Body of pancreas (tissue), 4 donors: Measurements from ENCODE around the gene PDLIM1. TPM values are rescaled to one million over a fixed set of nuclear protein-coding genes. Genes with fewer than 3 reads are reported as not detected.

Experiments used
- ATAC-seq: fragments of 150-250 bp; one replicate; pipeline ENCODE4 v1.9.1; 2016
- DNase-seq, 4 donors: peaks; one replicate each; pipeline ENCODE4 v3.0.0-alpha.2; 2019
- H3K27ac ChIP-seq, 4 donors: fragments of 200-600 bp; sonication (generic); 1 replicate in 3 of 4; 2 replicates in 1 of 4; pipeline versions ENCODE4 v1.5.1 to v1.6.1; 2016 to 2019; ENCODE audit warnings: mild to moderate bottlenecking in 1 of 4, mixed read lengths in 1 of 4, moderate library complexity in 1 of 4
- H3K27me3 ChIP-seq, 2 donors: fragments of 200-600 bp; sonication (generic); one replicate each; pipeline ENCODE4 v1.6.0; 2016; ENCODE audit warnings: mild to moderate bottlenecking in 1 of 2
- H3K36me3 ChIP-seq, 2 donors: fragments of 200-600 bp; sonication (generic); replicated peaks in 1 of 2; 2 replicates each; pipeline ENCODE4 v1.5.1; 2016; ENCODE audit warnings: low read depth in 2 of 2; ENCODE audit not compliant: insufficient read depth in 1 of 2
- H3K4me1 ChIP-seq: fragments of 200-600 bp; sonication (generic); one replicate; pipeline ENCODE4 v1.6.0; 2016
- H3K4me3 ChIP-seq, 2 donors: fragments of 200-600 bp; sonication (generic); 1 replicate in 1 of 2; 2 replicates in 1 of 2; pipeline ENCODE4 v1.5.1; 2016 to 2019
- H3K9me3 ChIP-seq, 3 donors: fragments of 200-600 bp; sonication (generic); 1 replicate in 2 of 3; 2 replicates in 1 of 3; pipeline ENCODE4 v1.5.1; 2016
- POLR2A ChIP-seq, 3 donors: fragments of 450-650 bp; IDR thresholded peaks; one replicate each; pipeline ENCODE4 v1.6.1; 2016; ENCODE audit warnings: antibody characterized with exemption in 3 of 3, mild to moderate bottlenecking in 2 of 3
- WGBS, 2 donors: methylation state at CpG; one replicate each; pipeline ENCODE4 v1.1.5; 2017; 5-methylcytosine and 5-hydroxymethylcytosine counted together
- intact Hi-C: fragments of 100-400 bp; cut with DNase I; formaldehyde crosslinking; loops from one replicate; pipeline ENCODE4 v1.15.1; 2023
- total RNA-seq, 2 donors: library from RNA; depleted of rRNA; stranded (reverse); fragments of >200 nt; gene quantifications; one replicate each; pipeline ENCODE4 v1.1.0, GENCODE V29; 2016
- TF ChIP-seq, protein P1 (sequence below), 7 experiments: fragments of 450-650 bp in 4 of 7; fragments of 200-600 bp in 3 of 7; sonication (generic) in 3 of 7; IDR thresholded peaks; one replicate each; pipeline ENCODE4 v1.5.1; 2016 to 2019; ENCODE audit warnings: antibody characterized with exemption in 7 of 7

PDLIM1 gene
- total RNA-seq, 2 donors from 2014 or later = 41.5 to 66.2 TPM

- TF ChIP-seq, protein P1, sequence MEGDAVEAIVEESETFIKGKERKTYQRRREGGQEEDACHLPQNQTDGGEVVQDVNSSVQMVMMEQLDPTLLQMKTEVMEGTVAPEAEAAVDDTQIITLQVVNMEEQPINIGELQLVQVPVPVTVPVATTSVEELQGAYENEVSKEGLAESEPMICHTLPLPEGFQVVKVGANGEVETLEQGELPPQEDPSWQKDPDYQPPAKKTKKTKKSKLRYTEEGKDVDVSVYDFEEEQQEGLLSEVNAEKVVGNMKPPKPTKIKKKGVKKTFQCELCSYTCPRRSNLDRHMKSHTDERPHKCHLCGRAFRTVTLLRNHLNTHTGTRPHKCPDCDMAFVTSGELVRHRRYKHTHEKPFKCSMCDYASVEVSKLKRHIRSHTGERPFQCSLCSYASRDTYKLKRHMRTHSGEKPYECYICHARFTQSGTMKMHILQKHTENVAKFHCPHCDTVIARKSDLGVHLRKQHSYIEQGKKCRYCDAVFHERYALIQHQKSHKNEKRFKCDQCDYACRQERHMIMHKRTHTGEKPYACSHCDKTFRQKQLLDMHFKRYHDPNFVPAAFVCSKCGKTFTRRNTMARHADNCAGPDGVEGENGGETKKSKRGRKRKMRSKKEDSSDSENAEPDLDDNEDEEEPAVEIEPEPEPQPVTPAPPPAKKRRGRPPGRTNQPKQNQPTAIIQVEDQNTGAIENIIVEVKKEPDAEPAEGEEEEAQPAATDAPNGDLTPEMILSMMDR (IDR thresholded peaks at IDR 0.05) = no peak
- TF ChIP-seq POLR2A (IDR thresholded peaks at IDR 0.05) = no peak
- Histone ChIP-seq H3K27ac (no peak overlapping the region), H3K4me1 (peaks cover 33% of the 10 kb centered on the region), H3K36me3 (no peaks in the 10 kb centered on the region), H3K27me3 (no peaks in the 10 kb centered on the region), H3K9me3 (no peaks in the 10 kb centered on the region), H3K4me3 (no peak overlapping the region)
- WGBS, 2 donors = 59 to 71% methylated on average over 3 of the region's 3 CpGs
- intact Hi-C loops = no loop called here
- ATAC-seq (no peak), DNase-seq (no peak)
Observed at GRCh38 chr10:95287281-95287680, 3.5 kb downstream of the PDLIM1 start.

DNA sequence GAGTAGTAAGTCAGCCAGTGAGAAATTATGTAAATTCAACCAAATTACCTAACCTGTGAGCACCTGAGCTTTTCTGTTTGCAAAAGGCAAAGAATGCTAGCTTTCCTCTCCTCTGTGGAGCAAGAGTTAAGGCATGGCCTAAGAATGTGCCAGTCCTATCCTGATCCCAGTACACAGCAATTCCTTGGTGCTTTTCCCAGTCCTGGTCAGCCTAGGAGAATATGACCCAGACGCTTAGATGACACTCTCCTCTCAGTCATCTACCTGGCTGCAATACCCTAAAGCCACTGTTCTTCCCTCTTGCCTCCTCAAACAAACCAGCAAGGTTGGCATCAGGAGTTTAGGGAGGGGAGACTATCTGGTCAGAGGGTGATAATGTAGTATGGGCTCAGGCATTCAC lies 4.1 kb downstream of the PDLIM1 start:
- no peaks in the 10 kb centered on the region for H3K9me3 ChIP-seq
- no peaks in the 10 kb centered on the region for H3K36me3 ChIP-seq
- no peaks in the 10 kb centered on the region for H3K27me3 ChIP-seq
- peaks cover 33% of the 10 kb centered on the region for H3K4me1 ChIP-seq
- intact Hi-C loops = no loop called here
- TF ChIP-seq, protein P1 (IDR thresholded peaks at IDR 0.05) = no peak
- TF ChIP-seq POLR2A (IDR thresholded peaks at IDR 0.05) = no peak
- H3K4me3 ChIP-seq = no peak overlapping the region
- no peak for ATAC-seq
- H3K27ac ChIP-seq = no peak overlapping the region
- 67 to 93% methylated on average over 1 of the region's 1 CpG for WGBS, 2 donors
- DNase-seq = no peak

- TF ChIP-seq, protein P1 (IDR thresholded peaks at IDR 0.05) = no peak
- TF ChIP-seq POLR2A (IDR thresholded peaks at IDR 0.05) = no peak
- no peaks in the 10 kb centered on the region for H3K36me3 ChIP-seq
- peaks cover 33% of the 10 kb centered on the region for H3K4me1 ChIP-seq
- no peak for ATAC-seq
- no peaks in the 10 kb centered on the region for H3K27me3 ChIP-seq
- no peak overlapping the region for H3K4me3 ChIP-seq
- WGBS, 2 donors = 86 to 91% methylated on average over 2 of the region's 2 CpGs
- H3K27ac ChIP-seq = no peak overlapping the region
- intact Hi-C loops = no loop called here
- no peaks in the 10 kb centered on the region for H3K9me3 ChIP-seq
- DNase-seq = no peak
Observed at GRCh38 chr10:95285556-95285955, 5.2 kb downstream of the PDLIM1 start.

- H3K4me1 ChIP-seq = peaks cover 31% of the 10 kb centered on the region
- WGBS, 2 donors = 89% methylated on average over 3 of the region's 3 CpGs
- intact Hi-C loops = no loop called here
- H3K4me3 ChIP-seq = no peak overlapping the region
- no peak for TF ChIP-seq POLR2A (IDR thresholded peaks at IDR 0.05)
- TF ChIP-seq, protein P1 (IDR thresholded peaks at IDR 0.05) = no peak
- no peak overlapping the region for H3K27ac ChIP-seq
- no peaks in the 10 kb centered on the region for H3K36me3 ChIP-seq
- H3K27me3 ChIP-seq = no peaks in the 10 kb centered on the region
- no peak for ATAC-seq
- no peak for DNase-seq
- H3K9me3 ChIP-seq = no peaks in the 10 kb centered on the region
Observed at GRCh38 chr10:95284807-95285206, 6.0 kb downstream of the PDLIM1 start.

DNA sequence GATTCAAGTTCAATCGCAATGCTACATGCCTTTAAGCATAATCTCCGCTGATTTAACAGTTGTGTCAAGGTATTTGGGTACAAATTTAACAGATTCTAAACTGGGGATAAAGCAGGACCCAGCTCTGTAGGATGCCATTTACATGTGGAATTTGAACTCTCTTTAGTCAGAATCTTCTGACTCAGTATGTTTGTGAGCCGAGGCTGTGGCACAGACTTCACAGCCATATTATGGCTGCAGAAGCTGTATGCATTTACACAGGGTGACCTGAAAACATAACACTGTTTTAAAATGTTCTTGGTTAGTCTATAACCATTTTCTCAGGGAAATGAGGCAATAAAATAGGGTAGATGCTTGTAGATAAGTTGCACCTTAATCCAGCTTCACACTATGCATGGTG lies 8.7 kb downstream of the PDLIM1 start:
- Histone ChIP-seq H3K27ac (no peak overlapping the region), H3K4me1 (peaks cover 14% of the 10 kb centered on the region), H3K4me3 (no peak overlapping the region), H3K36me3 (no peaks in the 10 kb centered on the region), H3K27me3 (no peaks in the 10 kb centered on the region), H3K9me3 (no peaks in the 10 kb centered on the region)
- TF ChIP-seq, protein P1 (IDR thresholded peaks at IDR 0.05) = no peak
- TF ChIP-seq POLR2A (IDR thresholded peaks at IDR 0.05) = no peak
- 91 to 92% methylated on average over 3 of the region's 3 CpGs for WGBS, 2 donors
- ATAC-seq = no peak
- intact Hi-C loops = no loop called here
- DNase-seq = no peak
